H9 (cell line): ENCODE results near the gene MAPK8IP3. TPM values are rescaled to one million over a fixed set of nuclear protein-coding genes. Genes with fewer than 3 reads are reported as not detected.

Experiments
- DNase-seq: peaks from one replicate; pipeline ENCODE4 v3.0.0-alpha.2; 2017
- H2AFZ ChIP-seq: one replicate; pipeline ENCODE4 v1.6.1; 2013; ENCODE audit warnings: mild to moderate bottlenecking, low read length, control low read depth, moderate library complexity
- H2AK5ac ChIP-seq: 2 replicates; pipeline ENCODE4 v1.6.1; 2013; ENCODE audit warnings: low read length, control low read depth, mixed read lengths; ENCODE audit not compliant: insufficient read length
- H2BK120ac ChIP-seq: one replicate; pipeline ENCODE4 v1.6.1; 2013; ENCODE audit warnings: low read depth, mild to moderate bottlenecking, low read length, control low read depth, inconsistent platforms; ENCODE audit not compliant: poor library complexity, severe bottlenecking
- H2BK12ac ChIP-seq: 2 replicates; pipeline ENCODE4 v1.6.1; 2013; ENCODE audit warnings: low read length, control low read depth, mixed read lengths, low read depth; ENCODE audit not compliant: insufficient read length
- H2BK15ac ChIP-seq: 2 replicates; pipeline ENCODE4 v1.6.1; 2013; ENCODE audit warnings: low read depth, low read length, control low read depth
- H2BK20ac ChIP-seq: one replicate; pipeline ENCODE4 v1.6.1; 2013; ENCODE audit warnings: low read depth, mild to moderate bottlenecking, low read length, control low read depth, inconsistent platforms; ENCODE audit not compliant: poor library complexity, severe bottlenecking
- H2BK5ac ChIP-seq: 2 replicates; pipeline ENCODE4 v1.6.1; 2013; ENCODE audit warnings: low read length, control low read depth, mixed read lengths; ENCODE audit not compliant: insufficient read length
- H3K14ac ChIP-seq: 2 replicates; pipeline ENCODE4 v1.6.1; 2013; ENCODE audit warnings: low read length, control low read depth; ENCODE audit not compliant: insufficient read depth
- H3K18ac ChIP-seq: 2 replicates; pipeline ENCODE4 v1.6.1; 2013; ENCODE audit warnings: low read depth, mild to moderate bottlenecking, mixed read lengths, low read length, control low read depth; ENCODE audit not compliant: insufficient read length
- H3K23ac ChIP-seq: 2 replicates; pipeline ENCODE4 v1.6.1; 2013; ENCODE audit warnings: low read length, control low read depth, mixed read lengths, low read depth; ENCODE audit not compliant: insufficient read length
- H3K23me2 ChIP-seq: 2 replicates; pipeline ENCODE4 v1.6.1; 2013; ENCODE audit warnings: low read depth, mild to moderate bottlenecking, mixed read lengths, low read length, control low read depth; ENCODE audit not compliant: insufficient read length, poor library complexity, severe bottlenecking
- H3K27ac ChIP-seq: 2 replicates; pipeline ENCODE4 v1.5.1; 2013; ENCODE audit warnings: low read length, control low read depth, mixed read lengths, low read depth; ENCODE audit not compliant: insufficient read length
- H3K27me3 ChIP-seq: 2 replicates; pipeline ENCODE4 v1.6.1; 2013; ENCODE audit warnings: low read length, control low read depth, inconsistent platforms; ENCODE audit not compliant: insufficient read depth
- H3K4ac ChIP-seq: 2 replicates; pipeline ENCODE4 v1.6.1; 2013; ENCODE audit warnings: low read depth, mild to moderate bottlenecking, control low read depth, inconsistent platforms, low read length, moderate library complexity
- H3K4me1 ChIP-seq: 2 replicates; pipeline ENCODE4 v1.6.1; 2013; ENCODE audit warnings: low read length, control low read depth, inconsistent platforms; ENCODE audit not compliant: insufficient read depth
- H3K4me2 ChIP-seq: 2 replicates; pipeline ENCODE4 v1.6.1; 2013; ENCODE audit warnings: low read length, control low read depth, mixed read lengths; ENCODE audit not compliant: insufficient read length, insufficient read depth
- H3K56ac ChIP-seq: 2 replicates; pipeline ENCODE4 v1.6.1; 2013; ENCODE audit warnings: low read depth, mild to moderate bottlenecking, mixed read lengths, low read length, control low read depth; ENCODE audit not compliant: insufficient read length
- H3K79me1 ChIP-seq: 2 replicates; pipeline ENCODE4 v1.6.1; 2013; ENCODE audit warnings: low read depth, mild to moderate bottlenecking, moderate library complexity, low read length, control low read depth, inconsistent platforms; ENCODE audit not compliant: insufficient read depth, poor library complexity, severe bottlenecking
- H3K79me2 ChIP-seq: 2 replicates; pipeline ENCODE4 v1.6.1; 2013; ENCODE audit warnings: low read length, control low read depth, inconsistent platforms; ENCODE audit not compliant: insufficient read depth
- H3K9ac ChIP-seq: 2 replicates; pipeline ENCODE4 v1.6.1; 2013; ENCODE audit warnings: low read length, control low read depth, mixed read lengths; ENCODE audit not compliant: insufficient read length; ENCODE audit errors: extremely low read depth
- H3K9me3 ChIP-seq: one replicate; pipeline ENCODE4 v1.6.1; 2013; ENCODE audit warnings: low read depth, low read length, inconsistent platforms; ENCODE audit not compliant: control insufficient read depth
- H3T11ph ChIP-seq: one replicate; pipeline ENCODE4 v1.6.1; 2013; ENCODE audit warnings: mild to moderate bottlenecking, low read length, control low read depth, inconsistent platforms
- H4K20me1 ChIP-seq: one replicate; pipeline ENCODE4 v1.6.1; 2013; ENCODE audit not compliant: control insufficient read depth, insufficient read length, insufficient read depth
- H4K5ac ChIP-seq: 2 replicates; pipeline ENCODE4 v1.6.1; 2013; ENCODE audit warnings: low read depth, mild to moderate bottlenecking, mixed read lengths, low read length, control low read depth; ENCODE audit not compliant: insufficient read length
- H4K8ac ChIP-seq: replicated peaks from 2 replicates; pipeline ENCODE4 v1.6.1; 2013; ENCODE audit warnings: low read length, control low read depth, mixed read lengths, low read depth; ENCODE audit not compliant: insufficient read length
- H4K91ac ChIP-seq: 2 replicates; pipeline ENCODE4 v1.6.1; 2013; ENCODE audit warnings: low read depth, mild to moderate bottlenecking, moderate library complexity, mixed read lengths, low read length, control low read depth; ENCODE audit not compliant: insufficient read length
- H3K27ac Mint-ChIP-seq, 3 experiments: 2 replicates in 2 of 3; 3 replicates in 1 of 3; pipeline ENCODE4 v1.8.0; 2020 to 2021; ENCODE audit warnings: mixed read lengths in 3 of 3, mild to moderate bottlenecking in 1 of 3, moderate library complexity in 1 of 3
- H3K27me3 Mint-ChIP-seq: 2 replicates; pipeline ENCODE4 v1.8.0; 2021; ENCODE audit warnings: low read depth, mild to moderate bottlenecking, moderate library complexity, mixed read lengths
- H3K36me3 Mint-ChIP-seq, 3 experiments: 2 replicates in 2 of 3; 3 replicates in 1 of 3; pipeline ENCODE4 v1.8.0; 2020 to 2021; ENCODE audit warnings: low read depth in 3 of 3, mixed read lengths in 3 of 3; ENCODE audit not compliant: insufficient read depth in 1 of 3
- H3K4me1 Mint-ChIP-seq, 2 experiments: 2 replicates each; pipeline ENCODE4 v1.8.0; 2020; ENCODE audit warnings: mixed read lengths in 2 of 2
- H3K4me3 Mint-ChIP-seq, 2 experiments: 2 replicates in 1 of 2; 3 replicates in 1 of 2; pipeline ENCODE4 v1.8.0; 2020 to 2021; ENCODE audit warnings: mild to moderate bottlenecking in 2 of 2, mixed read lengths in 2 of 2, moderate library complexity in 1 of 2
- H3K9me3 Mint-ChIP-seq, 2 experiments: 2 replicates in 1 of 2; 3 replicates in 1 of 2; pipeline ENCODE4 v1.8.0; 2020; ENCODE audit warnings: mild to moderate bottlenecking in 2 of 2, mixed read lengths in 2 of 2, moderate library complexity in 1 of 2
- CTCF ChIP-seq: fragments of 200-600 bp; sonication (generic); conservative IDR thresholded peaks from 3 replicates; pipeline ENCODE4 v1.8.0; 2021; ENCODE audit warnings: antibody characterized with exemption, mild to moderate bottlenecking
- WGBS: extraction: QIAGEN DNeasy Blood & Tissue Kit; methylation state at CpG from one replicate; pipeline ENCODE4 v1.1.7; 2013; ENCODE audit warnings: missing lambda C conversion rate, low lambda C conversion rate, mixed read lengths; ENCODE audit not compliant: insufficient read length; ENCODE audit errors: extremely low coverage; 5-methylcytosine and 5-hydroxymethylcytosine counted together
- total RNA-seq: library from RNA; stranded (reverse); gene quantifications from 2 replicates; pipeline ENCODE4 v1.2.1, GENCODE V29; 2021

The MAPK8IP3 gene
- total RNA-seq, 1 experiment from 2014 or later = 51.3 TPM

DNA sequence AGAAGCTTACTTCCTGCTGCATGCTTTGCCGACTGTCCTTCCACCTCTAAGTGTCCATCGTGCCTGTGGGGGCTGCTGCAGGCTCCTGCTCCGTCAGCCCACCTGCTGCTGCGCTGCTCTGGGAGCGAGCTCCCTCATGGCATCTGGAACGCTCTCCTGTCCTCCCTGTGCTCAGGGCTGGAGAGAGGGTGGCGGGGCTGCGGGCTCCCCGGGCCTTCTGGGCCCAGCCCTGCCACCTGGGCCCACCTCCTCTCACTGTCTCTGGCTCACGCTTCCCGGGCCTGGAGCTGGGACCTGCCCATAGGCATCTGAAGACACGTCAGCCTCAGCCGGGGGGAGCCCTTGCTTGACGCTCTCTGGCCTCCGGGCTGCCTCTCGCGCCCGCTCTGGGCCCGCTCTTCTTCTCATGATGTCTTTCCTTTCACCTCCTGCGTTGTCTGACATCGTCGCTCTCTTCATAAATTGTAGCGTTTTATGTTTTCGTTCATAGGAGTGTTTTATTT is 38.4 kb downstream of the MAPK8IP3 start:
- Histone ChIP-seq H2BK15ac (no peak overlapping the region), H3T11ph (no peak overlapping the region), H4K5ac (no peak overlapping the region), H3K14ac (no peak overlapping the region), H2BK5ac (no peak overlapping the region), H2AFZ (no peak overlapping the region), H4K91ac (no peak overlapping the region), H3K4me2 (no peak overlapping the region), H4K8ac (no peak overlapping the region), H2BK12ac (no peak overlapping the region), H3K18ac (no peak overlapping the region), H3K23me2 (no peaks in the 10 kb centered on the region), H3K9ac (no peak overlapping the region), H2BK20ac (no peak overlapping the region), H3K4ac (no peak overlapping the region), H3K27ac (no peak overlapping the region), H2BK120ac (no peak overlapping the region), H3K9me3 (peaks cover 4% of the 10 kb centered on the region), H3K27me3 (no peaks in the 10 kb centered on the region), H3K56ac (no peak overlapping the region), H4K20me1 (peaks cover 3% of the 10 kb centered on the region), H3K79me1 (no peaks in the 10 kb centered on the region), H2AK5ac (no peak overlapping the region), H3K23ac (no peak overlapping the region), H3K4me1 (no peaks in the 10 kb centered on the region), H3K79me2 (no peaks in the 10 kb centered on the region)
- H3K27me3 Mint-ChIP-seq = no peaks in the 10 kb centered on the region; the same call in 1 of the 2 replicates
- no peak overlapping the region for H3K27ac Mint-ChIP-seq
- TF ChIP-seq CTCF = no peak
- H3K4me1 Mint-ChIP-seq = no peaks in the 10 kb centered on the region
- peaks cover 3 to 14% (median 13%) of the 10 kb centered on the region in 3 experiments for H3K36me3 Mint-ChIP-seq
- no peak overlapping the region; a peak in 1 of 5 replicates for H3K4me3 Mint-ChIP-seq
- no CpG with 5 or more reads among the region's 24 CpGs for WGBS
- DNase-seq = no peak
- H3K9me3 Mint-ChIP-seq = no peaks in the 10 kb centered on the region
